ENCODE data around the gene PIPOX.

The PIPOX gene, protein sequence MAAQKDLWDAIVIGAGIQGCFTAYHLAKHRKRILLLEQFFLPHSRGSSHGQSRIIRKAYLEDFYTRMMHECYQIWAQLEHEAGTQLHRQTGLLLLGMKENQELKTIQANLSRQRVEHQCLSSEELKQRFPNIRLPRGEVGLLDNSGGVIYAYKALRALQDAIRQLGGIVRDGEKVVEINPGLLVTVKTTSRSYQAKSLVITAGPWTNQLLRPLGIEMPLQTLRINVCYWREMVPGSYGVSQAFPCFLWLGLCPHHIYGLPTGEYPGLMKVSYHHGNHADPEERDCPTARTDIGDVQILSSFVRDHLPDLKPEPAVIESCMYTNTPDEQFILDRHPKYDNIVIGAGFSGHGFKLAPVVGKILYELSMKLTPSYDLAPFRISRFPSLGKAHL

DNA sequence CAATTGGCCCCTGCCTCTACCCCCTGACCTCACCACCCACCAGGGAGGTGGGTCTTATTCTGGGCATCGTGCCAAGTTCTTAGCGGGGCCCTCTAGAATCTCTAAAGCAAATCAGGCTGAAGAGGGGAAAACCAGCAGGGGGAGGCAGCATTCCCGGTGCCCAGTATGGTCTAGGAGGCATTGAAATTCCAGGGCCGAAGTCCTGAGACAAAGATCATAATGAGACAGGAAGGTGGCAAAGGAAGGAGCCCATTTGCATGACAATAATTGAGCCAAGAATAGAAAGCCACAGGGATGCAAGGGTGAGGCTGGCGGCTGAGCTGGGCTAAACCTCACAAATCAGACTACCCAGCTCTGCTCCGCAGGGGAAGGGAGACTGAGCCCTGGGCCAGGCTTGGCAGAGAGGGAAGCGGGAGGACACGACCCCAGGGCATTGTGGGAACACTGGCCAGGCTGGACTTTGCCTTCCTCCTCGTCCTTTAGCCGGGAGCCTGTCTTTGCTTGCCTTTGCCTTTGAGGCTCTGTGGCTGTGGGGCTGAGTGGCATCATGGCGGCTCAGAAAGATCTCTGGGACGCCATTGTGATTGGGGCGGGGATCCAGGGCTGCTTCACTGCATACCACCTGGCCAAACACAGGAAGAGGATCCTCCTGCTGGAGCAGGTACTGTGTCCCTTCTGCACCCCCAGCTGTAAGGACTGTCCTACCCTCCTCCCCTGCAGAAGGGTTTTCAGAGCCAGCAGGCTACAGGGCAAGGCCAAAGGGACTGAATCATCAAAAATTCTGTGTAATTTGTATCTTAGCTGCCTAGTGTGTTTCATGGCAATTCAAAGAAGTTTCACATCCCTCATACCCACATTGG lies at the start of gene PIPOX:
Gene PIPOX, plus strand, starts transcription at position 463 of the 860 bp plus-strand sequence. Its CDS starts 85 bp downstream, at position 548.
- DNase-seq, result no peak

DNA sequence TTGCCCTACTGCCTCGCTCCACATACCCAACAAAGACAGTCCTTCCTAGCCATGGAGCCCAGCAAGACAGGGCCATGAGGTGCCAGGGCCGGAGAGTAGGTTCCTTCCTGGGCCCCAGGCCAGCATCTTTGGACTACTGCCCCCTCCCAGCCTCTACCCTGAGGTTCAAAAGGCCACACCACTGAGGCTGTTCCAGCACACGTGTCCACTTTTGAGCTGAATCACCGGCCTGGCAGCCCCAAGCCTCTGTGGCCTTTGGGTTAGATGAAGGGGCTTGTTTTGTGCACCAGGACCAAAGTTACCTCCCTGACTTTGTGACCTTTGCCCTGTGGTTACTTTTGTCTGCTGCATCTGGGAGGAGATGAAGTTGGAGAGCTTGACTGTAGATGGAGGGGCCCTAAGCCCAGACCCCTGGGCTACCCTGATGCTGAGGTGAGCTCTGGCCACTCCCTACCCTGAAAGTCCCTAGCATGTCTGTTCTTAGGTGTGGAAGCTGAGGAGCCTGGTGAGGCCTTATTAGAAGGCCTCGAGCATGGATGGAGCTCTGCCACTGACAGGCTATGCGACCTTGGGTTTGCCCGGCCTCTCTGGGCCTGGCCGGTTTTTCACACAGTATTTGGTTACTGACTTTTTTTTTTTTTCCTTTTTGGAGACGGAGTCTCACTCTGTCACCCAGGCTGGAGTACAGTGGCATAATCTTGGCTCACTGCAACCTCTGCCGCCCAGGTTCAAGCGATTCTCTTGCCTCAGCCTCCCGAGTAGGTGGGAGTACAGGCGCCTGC lies 49.1 kb upstream of the PIPOX start:
- DNase-seq, result no peak

DNA sequence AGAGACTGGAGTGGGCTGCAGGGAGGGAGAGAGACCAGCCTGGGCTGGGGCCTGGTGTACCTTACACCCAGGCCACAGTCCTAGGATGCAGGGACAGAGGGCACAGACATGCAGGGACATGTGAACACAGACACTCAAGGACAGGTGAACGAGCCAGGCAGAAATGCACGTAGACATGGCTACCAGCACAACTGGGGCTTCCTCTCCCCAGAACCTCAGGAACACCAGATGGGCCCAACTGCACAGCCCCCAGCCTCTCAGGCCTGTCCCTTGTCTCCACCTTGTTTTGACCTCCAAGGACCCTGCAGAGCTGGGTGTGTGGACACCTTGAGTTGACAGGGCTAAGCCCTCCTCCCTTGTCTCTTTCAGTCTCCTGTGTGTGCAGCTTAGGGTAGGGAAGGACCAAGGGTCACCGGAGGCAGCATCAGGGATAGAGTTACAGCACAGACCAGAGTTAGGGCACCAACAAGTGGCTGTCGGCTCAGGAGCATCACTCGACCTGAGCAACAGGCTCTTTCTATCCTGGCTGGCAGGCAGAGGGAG lies 46.3 kb upstream of the PIPOX start:
- no peak for DNase-seq

DNA sequence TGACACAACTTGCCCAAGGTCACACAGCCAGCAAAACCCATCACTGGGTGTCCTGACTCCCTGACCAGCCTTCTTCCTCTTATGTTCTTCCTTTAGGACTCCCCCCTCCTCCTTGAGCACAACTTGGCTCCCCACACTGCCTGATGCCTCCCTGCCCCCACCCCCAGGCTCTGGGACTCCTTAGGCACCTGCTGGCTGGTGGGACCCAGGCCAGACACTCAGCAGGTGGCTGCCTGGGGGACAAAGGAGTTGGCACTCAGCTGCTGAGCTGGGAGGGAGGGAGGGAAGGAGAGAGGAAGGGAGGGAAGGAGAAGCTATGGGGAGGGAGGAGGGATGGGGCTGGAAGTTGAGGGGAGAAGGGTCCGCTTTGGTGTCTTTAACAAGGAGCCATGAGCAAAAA lies 45.1 kb upstream of the PIPOX start:
- DNase-seq, result no peak

DNA sequence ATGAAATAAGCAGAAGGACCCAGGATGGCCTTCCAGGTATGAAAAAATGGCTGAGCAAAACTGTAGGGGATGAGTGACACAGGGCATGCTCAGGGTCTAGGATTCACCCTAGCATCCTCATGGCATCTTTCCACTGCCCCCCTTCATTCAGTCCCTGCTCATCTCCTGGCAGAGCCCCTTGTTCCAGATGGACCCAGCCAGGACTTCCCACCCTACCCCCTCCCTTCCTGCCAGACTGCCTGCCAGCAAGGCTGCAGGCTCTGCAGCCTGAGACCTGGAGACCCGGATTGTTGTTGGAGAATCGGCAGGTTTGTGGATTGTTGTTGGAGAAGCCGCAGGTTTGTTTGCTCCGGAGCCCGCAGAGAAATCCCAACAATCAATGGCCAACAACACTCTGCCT lies 43.7 kb upstream of the PIPOX start:
- no peak for DNase-seq

DNA sequence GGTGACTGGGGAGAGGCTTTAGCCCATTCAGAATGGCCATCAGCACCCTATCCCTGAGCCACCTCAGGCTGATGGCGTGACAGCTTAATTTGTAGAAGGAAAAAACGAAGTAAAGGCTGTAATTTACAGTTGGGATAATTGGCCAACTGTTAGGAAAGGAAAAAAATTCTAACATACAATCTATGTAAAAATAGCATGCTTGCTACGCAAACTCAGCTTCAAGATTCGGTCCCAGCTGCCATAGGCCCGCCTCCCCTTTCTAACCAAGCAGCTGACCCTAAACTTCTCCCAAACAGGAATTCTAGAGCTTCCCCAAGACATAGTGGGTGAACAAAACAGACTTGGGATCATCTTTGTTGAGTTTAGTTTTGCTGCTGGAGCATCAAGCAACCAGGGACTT lies 42.0 kb upstream of the PIPOX start:
- no peak for DNase-seq

DNA sequence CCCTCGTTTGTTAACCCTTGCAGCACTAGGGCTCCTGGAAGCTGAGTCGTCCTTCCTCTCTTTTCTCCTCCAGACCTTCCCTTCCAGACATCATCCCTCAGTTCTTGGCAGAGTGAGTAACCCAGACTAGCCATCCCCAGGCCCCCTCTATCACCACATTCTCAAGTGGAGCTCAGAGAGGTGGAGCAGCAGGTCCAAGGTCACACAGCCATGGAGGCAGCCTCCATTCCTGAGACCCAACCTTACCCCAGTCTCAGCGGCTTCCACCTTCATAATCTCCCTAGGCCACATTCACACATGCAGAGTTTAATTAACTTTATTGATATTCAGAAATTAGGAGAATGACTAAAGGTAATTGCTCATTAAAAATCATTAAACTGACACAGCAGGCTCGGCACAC lies 40.1 kb upstream of the PIPOX start:
- no peak for DNase-seq

DNA sequence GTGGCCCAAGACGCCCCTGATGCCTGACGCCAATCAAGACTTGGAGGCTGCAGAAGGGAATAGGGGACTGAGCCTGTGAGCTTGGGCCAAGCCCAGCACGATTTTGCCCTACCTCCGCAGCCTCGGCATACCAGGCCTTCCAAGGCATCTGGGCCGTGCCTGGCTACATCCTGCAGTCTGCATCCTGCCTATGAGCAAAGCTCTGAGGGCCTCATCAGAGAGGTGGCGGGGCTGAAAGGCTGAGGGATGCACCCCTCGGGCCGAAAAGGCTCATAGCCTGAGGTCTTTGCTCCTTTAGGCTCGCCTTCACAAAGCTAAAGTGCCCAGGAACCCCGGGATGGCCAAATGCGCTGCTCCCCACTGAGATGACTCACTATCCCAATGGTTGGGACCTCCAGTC lies 39.7 kb upstream of the PIPOX start:
- DNase-seq, result no peak

DNA sequence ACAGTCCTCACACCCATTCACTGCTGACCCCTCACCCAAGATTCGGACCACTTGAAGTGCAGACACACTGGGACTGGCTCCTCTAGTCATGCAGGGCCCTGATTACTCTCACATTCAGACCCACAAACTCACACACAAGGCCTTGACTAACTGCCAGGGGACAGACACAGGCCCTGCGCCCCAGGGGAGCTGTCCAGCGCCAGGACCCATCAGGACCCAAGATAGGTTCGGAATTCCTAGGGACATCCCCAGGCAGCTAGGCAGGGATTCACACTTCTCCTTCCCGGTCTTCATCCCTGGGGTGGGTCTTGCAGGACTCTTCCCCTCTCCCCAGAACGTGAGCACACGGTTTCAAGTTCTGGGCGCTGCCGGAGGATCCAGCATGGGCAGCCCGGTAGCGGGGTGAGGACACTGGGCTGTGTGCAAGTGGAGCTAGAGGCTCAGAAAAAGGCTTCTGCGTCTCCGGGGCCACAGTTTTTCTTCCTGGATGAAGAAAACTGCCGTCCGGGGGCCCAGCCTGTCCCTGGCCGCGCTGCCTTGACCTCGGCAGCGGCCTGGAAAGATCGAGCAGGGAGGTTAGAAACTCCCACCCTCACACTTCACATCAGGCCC lies 38.8 kb upstream of the PIPOX start:
- DNase-seq, result no peak

DNA sequence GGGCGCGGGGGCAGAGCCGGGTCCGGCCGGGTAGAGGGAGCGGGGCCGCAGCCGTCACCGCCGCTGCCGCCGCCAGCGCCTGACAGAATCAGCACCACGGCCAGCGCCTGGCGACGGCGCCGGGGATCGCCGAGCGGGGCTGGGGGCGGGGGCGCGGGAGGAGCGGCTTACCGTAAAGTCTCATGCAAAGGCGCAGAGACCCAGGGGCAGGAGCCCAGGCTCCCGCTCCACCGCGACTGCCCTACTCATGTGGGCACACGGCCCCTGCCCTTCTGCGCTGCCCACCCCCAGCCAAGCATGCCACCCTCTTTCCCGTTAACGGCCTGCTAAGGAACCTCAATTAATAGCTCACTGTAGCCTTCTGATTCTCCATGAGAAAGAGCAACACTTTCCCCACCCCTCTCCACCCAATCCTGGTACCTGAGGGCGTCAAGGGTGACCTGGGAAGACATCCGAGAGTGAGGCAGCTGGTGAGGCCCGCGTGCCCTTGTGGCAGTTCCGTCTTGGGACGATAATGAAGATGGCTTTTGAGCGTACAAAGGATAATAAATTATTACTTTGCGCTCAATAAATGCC lies 36.9 kb upstream of the PIPOX start, which contains the start of gene SEZ6:
Gene SEZ6, minus strand, starts transcription at position 98 of the 576 bp plus-strand sequence. CDS start 164 bp downstream, outside the sequence.
- peak; percentile 79 for DNase-seq

DNA sequence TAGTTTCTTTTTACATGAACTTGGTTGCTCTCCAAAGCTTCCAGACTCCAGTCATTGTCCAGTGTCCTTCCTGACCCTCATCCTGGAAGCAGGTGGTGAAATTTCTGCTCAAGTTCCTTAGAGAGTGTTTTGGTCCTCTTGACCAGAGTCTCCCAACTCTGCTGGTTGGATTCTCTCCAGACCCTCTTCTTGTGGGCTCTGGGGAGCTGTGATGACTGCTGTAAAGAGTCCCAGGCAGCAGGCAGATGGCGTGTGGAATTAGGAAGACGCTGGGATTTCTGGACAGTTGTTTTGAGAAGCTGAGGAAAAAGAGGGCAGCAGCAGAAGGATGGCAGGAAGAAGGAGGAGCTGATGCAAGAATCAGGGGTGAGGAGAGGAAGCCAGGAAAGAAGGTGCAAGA lies 35.5 kb upstream of the PIPOX start:
- DNase-seq, result no peak

DNA sequence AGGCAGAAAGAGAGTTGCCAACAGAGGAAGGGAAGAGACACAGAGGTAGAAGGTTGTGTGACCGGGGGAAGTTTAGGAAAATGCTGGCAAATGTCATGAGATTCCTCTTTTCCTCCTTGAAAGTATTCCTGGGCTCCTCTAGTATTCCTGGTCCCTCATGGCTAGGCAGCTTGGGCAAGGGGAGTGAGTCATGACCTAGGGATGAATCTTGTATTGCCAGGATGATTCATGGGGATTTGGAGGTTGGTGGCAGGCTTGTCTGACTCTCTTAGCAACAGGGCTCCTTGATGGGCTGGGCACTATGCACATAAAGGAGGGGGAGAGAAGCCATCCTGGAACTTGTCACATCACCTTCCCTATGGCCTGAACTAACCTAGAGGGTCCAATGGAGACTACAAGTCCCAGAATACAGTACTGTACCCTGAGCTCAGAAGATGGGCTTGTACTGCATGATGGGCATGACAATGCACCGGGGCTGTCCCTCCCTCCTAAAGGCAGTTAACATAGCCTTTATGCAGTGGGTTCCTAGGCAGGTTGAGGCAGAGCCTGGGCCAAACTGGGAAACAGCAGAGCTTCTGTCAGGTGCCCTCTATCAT lies 35.0 kb upstream of the PIPOX start:
- no peak for DNase-seq

DNA sequence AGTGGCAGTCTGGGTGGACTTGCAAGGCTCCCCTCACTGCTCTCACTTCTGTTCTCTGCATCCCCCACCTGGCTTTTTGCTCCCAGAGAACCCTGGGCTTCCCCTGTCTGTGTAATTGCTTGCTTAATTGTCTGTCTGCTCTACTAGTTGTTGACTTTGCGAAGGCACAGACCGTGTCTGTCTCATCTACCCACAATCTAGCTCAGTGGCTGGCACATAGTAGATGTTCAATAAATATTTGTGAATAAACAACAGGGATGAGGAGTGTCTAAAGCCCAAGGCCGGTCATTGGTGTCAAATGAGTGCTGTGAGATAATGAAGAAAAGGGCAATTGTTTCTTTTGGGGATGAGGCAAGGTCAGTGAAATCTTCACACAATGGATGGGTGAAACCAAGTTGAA lies 34.4 kb upstream of the PIPOX start:
- DNase-seq, result no peak

DNA sequence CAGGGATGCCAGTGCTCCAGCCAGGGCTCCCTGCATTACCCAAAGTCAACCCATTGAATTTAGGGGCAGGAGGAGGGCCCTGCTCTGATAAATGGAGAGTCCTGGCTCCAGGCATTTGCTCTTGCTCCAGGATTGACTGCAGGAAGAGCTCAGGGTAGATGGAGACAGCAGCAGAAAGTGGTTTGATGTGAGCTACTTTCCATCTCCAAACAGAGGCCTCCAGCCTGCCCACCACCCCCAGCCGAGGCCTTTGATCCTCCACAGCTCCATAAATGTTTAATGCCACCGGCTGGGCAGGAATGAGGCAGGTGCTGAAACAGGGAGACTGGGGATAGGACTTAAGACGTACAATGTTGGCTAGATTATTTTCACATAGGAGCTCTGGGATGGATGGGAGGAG lies 32.8 kb upstream of the PIPOX start:
- DNase-seq, result no peak

DNA sequence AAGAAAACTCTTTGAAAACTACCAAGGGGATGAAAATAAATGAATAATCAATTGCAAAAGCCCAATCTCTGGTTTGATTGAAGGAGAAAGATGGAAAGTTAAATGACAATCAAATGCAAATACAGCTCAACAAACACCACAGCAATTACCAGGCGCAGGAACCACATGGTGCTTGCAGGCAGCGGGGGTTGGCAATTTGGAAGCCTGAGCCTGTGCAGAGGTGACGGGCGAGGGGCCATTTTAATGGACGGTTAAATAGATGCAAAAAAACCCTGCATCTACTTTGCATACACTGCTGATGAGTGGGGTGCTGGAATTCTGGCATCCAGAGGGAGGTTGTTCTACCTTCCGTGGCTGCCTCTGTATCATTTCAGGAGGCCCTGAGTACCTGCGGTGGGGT lies 32.4 kb upstream of the PIPOX start:
- DNase-seq, result no peak

DNA sequence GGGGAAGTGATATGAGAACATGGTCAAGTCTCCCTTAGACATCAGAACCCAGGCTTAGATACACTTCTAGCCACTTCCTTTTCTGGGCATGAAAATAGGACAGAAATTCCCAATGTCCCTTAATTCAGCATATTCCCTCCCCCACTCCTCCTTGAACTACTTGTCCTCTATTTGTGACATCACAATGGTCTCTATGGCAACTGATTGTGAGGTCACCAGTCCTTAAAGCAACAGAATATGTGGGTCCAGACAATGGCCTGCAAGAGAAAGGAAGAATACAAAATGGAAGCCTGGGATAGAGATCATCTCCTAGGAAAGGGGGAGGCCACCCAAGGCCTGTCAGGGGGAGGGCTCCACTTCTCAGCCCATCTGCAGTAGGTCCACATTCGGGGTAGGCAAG lies 30.4 kb upstream of the PIPOX start:
- DNase-seq, result no peak

DNA sequence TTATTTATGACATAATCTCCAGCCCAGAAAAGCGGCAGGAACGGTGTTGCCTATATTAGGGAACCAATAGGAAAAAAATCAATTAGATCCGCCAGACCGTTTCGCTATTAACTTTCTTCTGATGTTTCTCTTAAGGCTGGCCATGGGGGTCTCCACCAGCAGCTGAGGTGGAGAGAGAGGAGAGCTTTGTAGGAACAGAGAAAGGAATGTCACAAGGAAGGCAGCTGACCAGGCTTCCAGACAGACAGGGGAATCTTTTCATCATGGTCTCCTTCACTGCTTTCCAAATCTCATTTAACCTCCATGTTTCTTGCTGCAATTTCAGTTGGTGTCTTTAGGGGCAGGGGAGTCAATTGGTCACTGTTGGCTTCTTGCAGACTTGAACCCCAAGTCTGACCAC lies 28.2 kb upstream of the PIPOX start:
- DNase-seq, result no peak

DNA sequence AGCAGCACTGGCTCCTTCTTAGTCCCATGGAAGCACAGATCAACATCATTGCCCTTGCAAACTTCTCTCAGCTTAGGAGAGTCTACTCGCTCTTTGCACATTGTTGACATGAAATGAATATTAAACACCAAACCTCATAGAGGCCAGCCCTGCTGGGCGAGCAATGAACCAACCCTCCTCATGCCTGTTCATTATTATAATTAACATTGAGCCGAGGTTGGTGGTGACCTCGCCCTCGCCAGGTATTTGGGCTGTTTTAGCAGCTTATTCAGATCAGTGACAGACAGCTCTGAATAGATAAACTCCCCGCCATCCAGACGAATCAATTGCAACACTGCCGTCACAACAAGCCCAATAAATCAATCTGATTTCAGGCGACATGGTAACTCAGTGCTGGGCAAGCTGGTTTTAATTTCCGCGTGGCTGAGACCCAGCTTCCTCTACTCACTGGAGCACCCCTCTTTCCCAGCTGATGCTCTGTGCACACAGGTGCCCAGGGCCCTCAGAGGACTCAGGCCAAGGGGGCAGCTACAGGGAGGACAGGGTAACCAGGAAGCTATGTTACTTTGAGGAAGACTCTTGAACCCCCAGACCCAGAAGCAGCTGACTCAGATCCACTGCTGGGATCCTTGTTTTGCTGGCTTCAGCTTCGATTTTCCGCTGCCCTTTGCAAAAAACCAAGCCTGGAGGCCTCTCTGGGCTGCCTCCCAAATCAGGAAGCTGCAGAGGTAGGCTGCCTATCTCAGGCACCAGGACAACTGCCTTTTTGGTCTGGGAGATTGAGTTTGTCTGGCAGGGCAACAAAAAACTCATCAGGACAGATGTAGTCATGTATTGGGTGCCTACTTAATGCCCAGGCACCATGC lies 26.4 kb upstream of the PIPOX start:
- DNase-seq, result no peak

DNA sequence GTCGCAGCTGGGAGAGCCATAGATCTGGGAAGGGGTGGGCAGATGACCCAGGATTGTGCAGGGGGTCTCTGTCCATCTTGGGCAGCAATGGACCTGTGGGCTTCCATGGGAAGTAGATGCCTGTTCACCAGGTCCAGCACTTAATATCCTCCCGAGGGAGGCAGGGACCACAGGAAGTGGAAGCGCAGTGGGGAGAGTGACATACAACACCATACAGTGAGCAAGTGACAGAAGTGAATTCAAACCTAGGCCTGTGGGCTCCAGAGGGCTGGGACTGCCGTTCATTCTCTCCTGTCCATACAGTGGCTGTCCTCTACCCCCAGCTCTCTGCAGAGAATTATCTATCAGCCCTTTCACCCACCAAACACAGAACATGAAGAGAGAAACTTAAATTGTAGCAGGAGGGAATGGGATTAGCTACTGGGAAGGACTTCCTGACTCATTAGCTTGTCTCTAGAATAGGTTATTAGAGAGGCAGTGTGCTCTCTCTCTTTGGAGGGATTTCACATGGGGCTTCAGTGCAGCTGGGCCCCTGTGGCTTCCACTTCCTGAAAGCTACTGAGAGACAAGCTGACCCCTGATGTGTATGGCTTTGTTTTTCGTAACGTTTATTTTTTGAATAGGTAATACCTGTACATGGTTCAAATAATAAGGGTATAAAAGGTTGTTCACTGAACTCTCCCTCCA lies 24.0 kb upstream of the PIPOX start:
- DNase-seq, result no peak

Data from stimulated activated CD4-positive, alpha-beta T cell treated with anti-CD3 and anti-CD28 coated beads, Interleukin-4, amount 100 ng/mL, for 1 hour (primary cell).